UCSD-AML1 (cell line): ENCODE measurements around the gene MELTF.
"Not testable (repeated sequence)": the region's sequence is repeated elsewhere in the genome, so short reads cannot be mapped to it uniquely, and the experiment has no call there.

Source experiments
- DNase-seq: peaks from one replicate; lab custom pipeline; 2025; ENCODE audit not compliant: unreplicated experiment; lab: John Stamatoyannopoulos, UW

Gene MELTF

GRCh38 chr3:197029511-197030167 is at the start of gene MELTF:
Gene MELTF (minus strand): TSS chr3:197029817. CDS start chr3:197029702, 115 bp downstream.
- DNase-seq: peak; percentile 85

DNA sequence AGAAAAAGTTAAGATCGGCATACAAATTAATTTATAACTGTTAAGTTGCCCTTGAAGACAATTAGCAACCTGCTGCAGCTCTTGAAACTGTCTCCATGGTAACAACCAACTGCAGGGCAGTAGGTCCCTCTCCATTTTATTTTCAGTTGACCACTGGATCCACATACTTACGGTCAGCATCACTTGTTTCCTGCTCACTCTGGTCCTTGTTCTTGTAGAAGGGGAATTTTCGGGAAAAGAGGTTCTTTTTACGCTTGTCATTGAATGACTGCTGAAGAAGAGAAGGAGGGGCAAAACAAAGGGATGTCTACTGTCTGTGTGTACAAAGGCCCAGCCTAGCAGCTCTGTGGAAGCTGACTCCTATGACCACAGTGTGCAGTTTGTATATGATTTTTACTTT is 46.8 kb upstream of the MELTF start:
- no peak for DNase-seq

GRCh38 chr3:197068077-197068476 is 38.5 kb upstream of the MELTF start:
- no peak for DNase-seq

GRCh38 chr3:197064771-197065170 is 35.2 kb upstream of the MELTF start:
- DNase-seq: no peak

DNA sequence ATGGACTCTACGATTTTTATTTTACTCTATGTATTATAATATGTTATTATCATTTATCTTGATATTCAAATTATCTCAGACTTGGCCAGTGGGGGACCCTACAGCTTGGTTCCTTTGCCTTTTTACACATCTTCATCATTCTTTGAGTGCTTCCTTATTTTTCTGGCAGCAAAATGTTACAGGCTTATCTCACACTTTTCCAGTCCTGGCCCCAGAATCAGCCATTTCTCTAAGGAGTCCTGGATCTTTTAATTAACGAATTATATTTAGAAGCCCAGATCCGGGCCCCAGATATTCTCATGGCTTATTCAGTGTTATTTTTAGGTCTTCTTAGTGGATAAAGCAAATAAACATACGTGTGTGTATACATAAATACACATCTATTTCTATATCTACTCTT is 32.8 kb upstream of the MELTF start:
- DNase-seq: no peak

DNA sequence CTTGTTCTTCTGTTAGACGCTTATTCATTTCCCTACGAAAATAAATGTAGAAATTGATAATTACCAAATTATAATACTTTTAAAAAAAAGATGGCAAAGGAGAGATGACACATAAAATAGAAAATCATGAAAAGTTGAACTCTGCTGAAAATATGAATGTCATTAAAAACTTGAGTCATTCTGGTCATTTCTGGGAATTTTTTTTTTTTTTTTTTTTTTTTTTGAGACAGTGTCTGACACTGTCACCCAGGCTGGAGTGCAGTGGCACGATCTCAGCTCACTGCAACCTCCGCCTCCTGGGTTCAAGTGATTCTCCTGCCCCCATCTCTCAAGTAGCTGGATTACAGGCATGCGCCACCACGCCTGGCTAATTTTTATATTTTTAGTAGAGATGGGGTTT is 22.0 kb upstream of the MELTF start:
- not testable (repeated sequence) for DNase-seq

GRCh38 chr3:197050511-197050910 is 20.9 kb upstream of the MELTF start:
- no peak for DNase-seq

DNA sequence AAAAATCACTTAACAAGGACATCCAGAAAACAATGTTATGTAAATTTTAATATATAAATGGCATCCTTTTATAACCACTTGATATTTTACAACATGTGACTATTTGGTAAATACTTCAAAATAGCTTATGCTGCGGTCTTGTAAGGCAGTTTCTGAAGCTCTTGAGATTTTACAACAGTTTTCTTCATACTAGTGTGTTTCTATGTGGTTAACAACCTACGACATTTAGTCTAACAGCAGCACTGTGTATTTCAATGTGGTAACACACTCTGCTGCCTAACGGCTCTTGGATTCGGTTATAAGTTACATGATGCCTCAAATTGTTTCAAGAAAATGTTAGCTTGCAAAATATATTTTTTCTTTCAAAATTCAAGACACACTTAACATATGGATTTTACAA is 12.9 kb upstream of the MELTF start:
- DNase-seq: no peak

DNA sequence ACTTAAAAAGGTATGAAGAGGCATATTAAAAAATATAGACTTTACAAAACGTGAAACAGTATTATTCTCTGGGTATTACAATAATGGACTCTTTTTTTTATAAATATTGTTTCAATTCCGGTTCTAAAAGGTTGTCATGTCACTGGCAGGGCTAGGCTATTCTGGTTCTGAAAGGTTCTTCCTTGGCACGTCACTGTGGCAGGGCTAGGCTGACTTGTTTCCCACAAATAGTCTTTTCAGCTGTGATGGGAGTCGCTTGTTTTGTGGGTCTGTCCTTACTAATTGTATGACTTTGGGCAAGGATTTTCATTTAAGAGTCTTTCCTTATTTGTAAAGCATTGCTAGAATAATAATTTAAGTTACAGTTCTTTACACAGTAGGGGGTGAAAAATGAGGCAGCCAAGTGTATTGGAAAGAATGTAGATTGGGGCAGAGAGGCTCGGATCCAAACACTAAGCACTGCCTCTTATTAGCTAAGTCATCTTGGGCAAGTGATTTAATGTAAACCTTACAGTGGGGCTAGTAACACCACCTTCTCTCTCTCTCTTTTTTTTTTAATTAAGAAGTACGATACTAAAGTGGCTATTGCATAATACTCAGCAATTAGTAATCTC is 12.4 kb upstream of the MELTF start:
- no peak for DNase-seq

DNA sequence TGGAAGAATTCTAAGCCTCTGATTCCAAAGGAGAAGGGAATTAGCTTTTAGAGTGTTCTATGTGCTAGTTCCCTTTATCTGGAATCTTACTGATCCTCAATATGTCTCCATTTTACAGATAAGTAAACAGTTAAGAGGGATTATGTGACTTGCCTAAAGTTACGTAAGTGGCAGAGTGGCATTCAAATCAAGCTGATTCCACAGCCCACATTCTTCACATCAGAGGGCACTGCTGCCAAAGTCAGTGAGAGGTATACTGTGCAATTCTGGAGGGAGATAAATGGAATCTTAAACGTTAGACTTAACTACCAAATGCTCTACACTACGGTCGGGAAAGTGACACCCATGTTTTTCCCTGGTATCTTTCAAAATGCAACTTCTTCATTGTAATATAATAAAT is 11.0 kb upstream of the MELTF start:
- no peak for DNase-seq

DNA sequence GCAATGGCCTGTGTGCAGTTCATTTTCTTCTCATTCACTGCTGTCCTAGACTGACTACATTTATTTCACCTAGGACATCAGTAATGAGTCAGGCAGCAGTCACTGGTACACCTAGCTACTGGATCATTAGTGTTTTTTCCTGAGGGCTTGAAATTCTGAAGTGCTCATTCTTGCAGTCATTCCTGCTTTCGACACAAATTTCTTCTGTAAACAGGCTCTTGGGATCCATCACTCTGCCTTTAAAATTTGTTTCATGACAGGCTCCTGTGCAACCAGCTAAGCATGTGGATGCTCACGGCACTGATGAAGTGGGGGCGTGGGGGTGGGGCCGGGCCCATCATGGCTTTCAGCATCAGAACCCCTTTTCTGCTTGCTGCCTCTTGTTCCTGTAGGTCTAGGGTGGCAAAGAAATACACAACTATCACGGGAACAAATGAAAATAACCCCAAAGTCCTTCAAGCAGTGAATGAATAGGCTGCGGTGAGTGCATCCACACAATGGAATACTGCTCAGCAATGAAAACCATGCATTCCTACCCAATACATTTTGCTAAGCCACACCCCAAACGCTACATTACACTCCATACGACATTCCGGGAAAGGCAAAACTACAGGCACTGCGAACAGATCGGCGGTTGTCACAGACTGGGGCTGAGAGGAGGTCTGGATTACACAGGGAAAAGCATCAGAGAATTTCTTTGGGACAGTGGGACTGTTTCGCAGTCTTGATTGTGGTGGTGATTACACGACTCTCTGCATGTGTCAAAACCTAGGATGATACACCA is 9.3 kb upstream of the MELTF start:
- DNase-seq: no peak

GRCh38 chr3:197035577-197035976 is 6.0 kb upstream of the MELTF start:
- DNase-seq: no peak

DNA sequence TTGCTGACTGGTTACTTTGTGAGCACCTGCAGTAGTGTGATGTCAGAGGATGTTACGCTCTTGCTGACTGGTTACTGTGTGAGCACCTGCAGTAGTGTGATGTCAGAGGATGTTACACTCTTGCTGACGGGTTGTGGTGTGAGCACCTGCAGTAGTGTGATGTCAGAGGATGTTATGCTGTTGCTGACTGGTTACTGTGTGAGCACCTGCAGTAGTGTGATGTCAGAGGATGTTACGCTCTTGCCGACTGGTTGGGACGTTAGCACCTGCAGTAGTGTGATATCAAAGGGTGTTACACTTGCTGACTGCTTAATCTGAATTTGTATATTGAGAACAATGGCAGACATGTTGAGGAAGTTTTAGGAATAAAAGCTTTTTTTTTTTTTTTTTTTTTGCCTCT is 5.2 kb upstream of the MELTF start:
- not testable (repeated sequence) for DNase-seq

GRCh38 chr3:197033764-197034163 is 4.1 kb upstream of the MELTF start:
- DNase-seq: not testable (repeated sequence)

GRCh38 chr3:197031315-197032285 is 2.0 kb upstream of the MELTF start:
- no peak for DNase-seq

DNA sequence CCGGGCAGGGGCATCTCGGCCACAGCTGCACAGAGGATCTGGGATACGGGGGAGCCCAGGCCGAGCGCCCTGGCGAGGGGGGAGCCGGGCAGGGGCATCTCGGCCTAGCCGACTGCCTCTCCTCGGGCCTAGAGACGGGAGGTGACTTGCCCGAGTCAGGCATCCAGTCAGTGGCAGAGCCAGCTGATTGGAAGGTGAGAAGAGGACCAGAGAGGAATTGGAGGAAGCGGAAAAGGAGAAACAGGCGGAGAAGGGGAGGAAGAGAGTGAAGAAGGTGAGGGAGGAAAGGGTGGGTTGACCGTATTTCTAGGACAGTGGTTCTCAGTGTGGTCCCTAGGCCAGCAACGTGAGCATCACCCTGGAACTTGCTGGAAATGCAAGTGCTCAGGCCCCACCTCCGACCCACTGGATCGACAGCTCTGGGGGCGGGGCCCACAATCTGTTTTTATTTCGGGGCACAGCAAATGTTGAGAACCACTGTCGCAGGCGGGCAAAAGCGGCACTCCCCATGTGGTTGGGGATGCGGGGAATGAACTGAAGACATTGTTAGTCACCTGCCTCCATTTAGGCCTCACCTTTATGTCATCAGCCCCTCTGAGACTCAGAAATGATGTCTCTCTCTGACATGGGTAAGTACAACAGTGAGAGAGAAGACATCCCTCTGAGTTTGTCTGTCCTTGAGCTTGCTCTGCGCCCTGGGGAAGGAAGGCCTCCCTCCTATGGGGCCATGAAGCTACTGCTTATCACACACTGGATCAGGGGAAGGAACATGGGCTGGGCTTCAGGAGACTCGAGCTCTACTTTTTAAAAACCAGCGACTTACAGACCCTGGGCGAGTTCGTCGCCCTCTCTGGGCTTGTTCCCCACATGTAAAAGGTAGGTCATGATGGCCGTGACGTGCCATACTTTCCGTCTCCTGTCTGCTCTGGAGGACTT is 1.0 kb upstream of the MELTF start:
- no peak for DNase-seq

DNA sequence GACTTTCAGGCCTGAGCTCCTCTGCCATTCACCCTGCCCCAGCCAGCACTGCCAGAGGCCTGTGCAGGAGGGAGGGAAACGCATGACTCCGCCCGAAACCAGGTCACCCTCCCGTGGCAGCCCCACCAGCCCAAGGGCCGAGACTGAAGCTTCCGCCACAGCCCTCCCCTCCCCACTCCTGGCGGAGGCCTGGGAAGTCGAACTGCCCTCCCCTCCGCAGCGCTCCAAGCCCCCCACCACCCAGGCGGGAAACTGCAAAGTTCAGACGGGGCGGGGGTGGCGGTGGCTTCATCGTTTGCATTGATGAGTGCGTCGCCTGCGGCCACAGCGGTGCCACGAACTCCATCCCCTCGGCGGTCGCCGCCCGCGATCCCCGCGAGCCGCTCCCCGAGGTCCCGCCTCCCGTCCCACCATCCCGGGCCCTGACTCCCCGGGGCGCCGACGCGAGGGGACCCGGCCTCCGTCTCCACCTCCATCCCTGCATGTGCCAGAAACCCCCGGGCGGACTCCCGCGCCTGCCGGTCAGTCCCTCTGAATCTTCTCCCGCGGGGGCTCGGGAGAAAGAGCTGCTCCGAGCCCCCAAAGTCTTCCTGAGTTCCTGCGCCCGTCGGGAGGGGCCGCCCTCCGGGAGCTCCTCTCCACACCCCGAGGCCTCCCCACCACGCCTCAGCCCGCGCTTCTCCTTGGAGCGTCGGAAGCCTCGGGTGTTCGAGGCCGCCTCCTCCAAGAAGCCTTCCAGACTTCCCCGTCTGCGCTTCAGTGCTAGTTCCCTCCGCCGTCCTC is 698 bp downstream of the MELTF start:
- no peak for DNase-seq

DNA sequence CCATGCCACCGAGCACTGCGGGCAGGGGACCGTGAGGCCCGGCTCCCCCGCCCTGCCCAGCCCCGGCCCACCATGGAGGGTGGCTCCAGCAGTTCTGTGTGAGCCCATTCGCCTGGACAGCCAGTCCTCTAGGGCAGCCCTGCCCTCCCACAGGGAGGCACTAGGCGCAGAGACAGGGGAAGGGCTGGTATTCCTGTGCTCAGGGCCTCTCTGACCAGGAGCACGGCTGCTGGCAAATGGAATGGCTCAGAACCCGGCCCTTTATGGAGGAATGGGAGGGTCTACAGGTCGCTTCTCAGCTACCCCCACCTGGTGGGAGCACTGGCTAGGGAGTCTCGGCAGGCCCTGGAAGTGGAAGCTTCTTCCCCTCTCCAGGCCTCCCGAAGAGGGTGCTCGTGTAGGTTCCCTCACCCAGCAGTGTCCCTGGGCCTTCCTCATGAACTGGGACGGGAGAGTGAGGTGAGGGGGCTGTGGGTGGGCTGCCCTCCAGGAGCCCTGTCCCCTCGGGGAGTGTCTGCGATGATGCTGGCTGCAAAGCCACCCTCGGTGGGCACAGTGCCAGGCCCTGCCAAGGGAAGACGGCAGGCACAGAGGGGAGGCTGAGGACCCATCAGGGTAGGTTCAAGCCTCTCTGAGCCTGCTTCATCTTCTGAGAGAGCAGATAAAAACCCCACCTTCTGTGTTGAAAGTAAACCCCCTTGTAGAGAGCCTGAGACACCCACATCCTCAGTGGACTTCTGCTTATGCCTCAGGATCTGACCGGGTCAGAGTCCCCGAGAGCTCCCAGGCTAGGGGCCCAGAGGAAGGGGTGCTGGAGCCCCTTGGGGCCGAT is 1.5 kb downstream of the MELTF start:
- no peak for DNase-seq
